Measurements from ENCODE around the gene TIMM9. TPM values are rescaled to one million over a fixed set of nuclear protein-coding genes. Genes with fewer than 3 reads are reported as not detected.

Gene TIMM9
- total and polyA plus RNA-seq, 4 donors = 8.4 to 38.1 (median 17.3) TPM

DNA sequence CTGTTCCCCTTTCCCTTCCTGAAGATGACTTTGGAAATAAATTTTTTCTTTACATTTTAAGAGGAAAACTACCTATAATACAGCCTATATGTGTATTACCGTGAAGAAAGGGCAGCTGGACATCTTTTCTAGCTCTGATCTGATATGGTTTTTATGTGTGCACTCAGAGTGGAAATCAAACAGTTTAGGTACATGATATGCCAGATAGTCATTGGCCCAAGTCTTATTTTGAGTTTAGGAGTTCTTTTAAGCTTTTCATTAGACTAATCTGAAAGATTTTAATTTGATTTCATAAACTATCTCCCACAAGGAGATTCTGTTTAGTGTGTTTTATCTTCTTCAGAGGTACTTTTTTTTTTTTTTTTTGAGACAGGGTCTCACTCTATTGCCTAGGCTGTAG is 49.0 kb upstream of the TIMM9 start:
- no peaks in the 10 kb centered on the region for H3K4me1 ChIP-seq (ENCODE audit: control insufficient read depth in 4 of 4, insufficient read depth in 4 of 4, low read length in 3 of 4)
- TF ChIP-seq EGR1 (IDR thresholded peaks at IDR 0.05; ENCODE audit: low read depth in 2 of 2) = no peak
- TF ChIP-seq, protein P1, sequence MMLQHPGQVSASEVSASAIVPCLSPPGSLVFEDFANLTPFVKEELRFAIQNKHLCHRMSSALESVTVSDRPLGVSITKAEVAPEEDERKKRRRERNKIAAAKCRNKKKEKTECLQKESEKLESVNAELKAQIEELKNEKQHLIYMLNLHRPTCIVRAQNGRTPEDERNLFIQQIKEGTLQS (IDR thresholded peaks at IDR 0.05) = no peak
- TF ChIP-seq, protein P2, sequence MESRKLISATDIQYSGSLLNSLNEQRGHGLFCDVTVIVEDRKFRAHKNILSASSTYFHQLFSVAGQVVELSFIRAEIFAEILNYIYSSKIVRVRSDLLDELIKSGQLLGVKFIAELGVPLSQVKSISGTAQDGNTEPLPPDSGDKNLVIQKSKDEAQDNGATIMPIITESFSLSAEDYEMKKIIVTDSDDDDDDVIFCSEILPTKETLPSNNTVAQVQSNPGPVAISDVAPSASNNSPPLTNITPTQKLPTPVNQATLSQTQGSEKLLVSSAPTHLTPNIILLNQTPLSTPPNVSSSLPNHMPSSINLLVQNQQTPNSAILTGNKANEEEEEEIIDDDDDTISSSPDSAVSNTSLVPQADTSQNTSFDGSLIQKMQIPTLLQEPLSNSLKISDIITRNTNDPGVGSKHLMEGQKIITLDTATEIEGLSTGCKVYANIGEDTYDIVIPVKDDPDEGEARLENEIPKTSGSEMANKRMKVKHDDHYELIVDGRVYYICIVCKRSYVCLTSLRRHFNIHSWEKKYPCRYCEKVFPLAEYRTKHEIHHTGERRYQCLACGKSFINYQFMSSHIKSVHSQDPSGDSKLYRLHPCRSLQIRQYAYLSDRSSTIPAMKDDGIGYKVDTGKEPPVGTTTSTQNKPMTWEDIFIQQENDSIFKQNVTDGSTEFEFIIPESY (IDR thresholded peaks at IDR 0.05) = no peak
- H3K36me3 ChIP-seq (ENCODE audit: control insufficient read depth in 4 of 4, insufficient read depth in 3 of 4, low read depth in 1 of 4, low read length in 3 of 4) = peaks cover 2 to 13% (median 6%) of the 10 kb centered on the region in 4 donors
- WGBS = 96% methylated on average over 1 of the region's 1 CpG
- H3K27me3 ChIP-seq (ENCODE audit: control insufficient read depth in 4 of 4, insufficient read depth in 4 of 4, low read length in 3 of 4) = no peaks in the 10 kb centered on the region
- no peaks in the 10 kb centered on the region for H3K9me3 ChIP-seq (ENCODE audit: control insufficient read depth in 4 of 4, low read length in 3 of 4)
- DNase-seq (ENCODE audit: low spot score) = no peak
- H3K9ac ChIP-seq (ENCODE audit: low read depth in 1 of 2, low read length in 2 of 2) = no peak overlapping the region
- no peak overlapping the region for H3K27ac ChIP-seq (ENCODE audit: low read depth in 1 of 2, low read length in 2 of 2)
- no peak overlapping the region for H3K4me3 ChIP-seq (ENCODE audit: low read depth in 1 of 3, low read length in 3 of 3)

DNA sequence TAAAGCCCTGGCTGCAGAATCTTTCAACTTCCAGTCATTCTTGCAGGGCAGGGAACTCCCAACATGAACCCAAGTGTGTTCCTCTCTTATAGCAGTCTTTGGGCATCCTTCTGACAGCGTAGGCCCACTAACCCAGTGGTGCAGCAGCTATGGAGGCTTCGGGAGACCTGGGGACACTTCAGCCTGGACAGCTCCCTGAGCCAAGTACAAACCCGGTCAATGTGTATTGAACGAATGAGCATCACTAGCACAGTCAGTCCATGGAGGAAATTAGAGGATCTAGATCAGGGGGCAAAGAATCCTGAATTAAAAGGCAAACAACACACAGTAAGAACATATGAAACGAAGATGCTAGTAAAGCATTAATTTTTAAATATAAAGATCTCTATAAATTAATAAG is 42.0 kb upstream of the TIMM9 start:
- H3K27ac ChIP-seq (ENCODE audit: low read depth in 1 of 2, low read length in 2 of 2) = no peak overlapping the region
- H3K4me3 ChIP-seq (ENCODE audit: low read depth in 1 of 3, low read length in 3 of 3) = no peak overlapping the region
- DNase-seq (ENCODE audit: low spot score) = no peak
- WGBS = 96% methylated on average over 5 of the region's 5 CpGs
- TF ChIP-seq EGR1 (IDR thresholded peaks at IDR 0.05; ENCODE audit: low read depth in 2 of 2) (no peak), FOXA1 (IDR thresholded peaks at IDR 0.05) (no peak), NR2F2 (IDR thresholded peaks at IDR 0.05) (no peak), JUND (IDR thresholded peaks at IDR 0.05) (no peak), HNF4G (IDR thresholded peaks at IDR 0.05) (no peak), FOXA2 (IDR thresholded peaks at IDR 0.05) (no peak), TAF1 (conservative IDR thresholded peaks at IDR 0.05) (no peak), RAD21 (IDR thresholded peaks at IDR 0.05) (no peak), RXRA (IDR thresholded peaks at IDR 0.05) (no peak)
- TF ChIP-seq, protein P1 (IDR thresholded peaks at IDR 0.05) = no peak
- TF ChIP-seq, protein P3, sequence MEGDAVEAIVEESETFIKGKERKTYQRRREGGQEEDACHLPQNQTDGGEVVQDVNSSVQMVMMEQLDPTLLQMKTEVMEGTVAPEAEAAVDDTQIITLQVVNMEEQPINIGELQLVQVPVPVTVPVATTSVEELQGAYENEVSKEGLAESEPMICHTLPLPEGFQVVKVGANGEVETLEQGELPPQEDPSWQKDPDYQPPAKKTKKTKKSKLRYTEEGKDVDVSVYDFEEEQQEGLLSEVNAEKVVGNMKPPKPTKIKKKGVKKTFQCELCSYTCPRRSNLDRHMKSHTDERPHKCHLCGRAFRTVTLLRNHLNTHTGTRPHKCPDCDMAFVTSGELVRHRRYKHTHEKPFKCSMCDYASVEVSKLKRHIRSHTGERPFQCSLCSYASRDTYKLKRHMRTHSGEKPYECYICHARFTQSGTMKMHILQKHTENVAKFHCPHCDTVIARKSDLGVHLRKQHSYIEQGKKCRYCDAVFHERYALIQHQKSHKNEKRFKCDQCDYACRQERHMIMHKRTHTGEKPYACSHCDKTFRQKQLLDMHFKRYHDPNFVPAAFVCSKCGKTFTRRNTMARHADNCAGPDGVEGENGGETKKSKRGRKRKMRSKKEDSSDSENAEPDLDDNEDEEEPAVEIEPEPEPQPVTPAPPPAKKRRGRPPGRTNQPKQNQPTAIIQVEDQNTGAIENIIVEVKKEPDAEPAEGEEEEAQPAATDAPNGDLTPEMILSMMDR (IDR thresholded peaks at IDR 0.05; ENCODE audit: low read depth, low read length, missing input control) = no peak
- TF ChIP-seq, protein P4, sequence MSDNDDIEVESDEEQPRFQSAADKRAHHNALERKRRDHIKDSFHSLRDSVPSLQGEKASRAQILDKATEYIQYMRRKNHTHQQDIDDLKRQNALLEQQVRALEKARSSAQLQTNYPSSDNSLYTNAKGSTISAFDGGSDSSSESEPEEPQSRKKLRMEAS (IDR thresholded peaks at IDR 0.05) = no peak
- no peaks in the 10 kb centered on the region for H3K9me3 ChIP-seq (ENCODE audit: control insufficient read depth in 4 of 4, low read length in 3 of 4)
- peaks cover 2 to 21% (median 13%) of the 10 kb centered on the region in 4 donors for H3K36me3 ChIP-seq (ENCODE audit: control insufficient read depth in 4 of 4, insufficient read depth in 3 of 4, low read depth in 1 of 4, low read length in 3 of 4)
- H3K27me3 ChIP-seq (ENCODE audit: control insufficient read depth in 4 of 4, insufficient read depth in 4 of 4, low read length in 3 of 4) = no peaks in the 10 kb centered on the region
- peaks cover 0 to 3% (median 0%) of the 10 kb centered on the region in 4 donors for H3K4me1 ChIP-seq (ENCODE audit: control insufficient read depth in 4 of 4, insufficient read depth in 4 of 4, low read length in 3 of 4)
- H3K9ac ChIP-seq (ENCODE audit: low read depth in 1 of 2, low read length in 2 of 2) = no peak overlapping the region

DNA sequence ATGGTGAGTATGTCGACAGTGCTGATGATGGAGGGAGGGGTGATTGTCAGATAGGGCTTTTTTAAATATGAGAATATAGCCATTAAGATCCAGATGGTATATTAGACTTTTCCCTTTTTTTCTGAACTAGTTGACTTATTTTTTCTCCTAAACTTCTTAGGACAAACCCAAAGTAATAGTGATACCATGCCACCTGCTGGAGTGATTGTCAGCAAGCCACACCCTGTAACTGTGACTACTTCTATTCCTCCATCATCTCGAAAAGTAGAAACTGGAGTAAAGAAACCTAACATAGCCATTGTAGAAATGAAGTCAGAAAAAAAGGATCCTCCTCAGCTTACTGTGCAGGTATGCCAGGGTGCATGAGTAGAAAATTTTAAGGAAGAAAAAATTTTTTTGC is 40.2 kb upstream of the TIMM9 start:
- WGBS = over 99% methylated on average over 2 of the region's 2 CpGs
- H3K27me3 ChIP-seq (ENCODE audit: control insufficient read depth in 4 of 4, insufficient read depth in 4 of 4, low read length in 3 of 4) = no peaks in the 10 kb centered on the region
- peaks cover 0 to 3% (median 0%) of the 10 kb centered on the region in 4 donors for H3K4me1 ChIP-seq (ENCODE audit: control insufficient read depth in 4 of 4, insufficient read depth in 4 of 4, low read length in 3 of 4)
- H3K36me3 ChIP-seq (ENCODE audit: control insufficient read depth in 4 of 4, insufficient read depth in 3 of 4, low read depth in 1 of 4, low read length in 3 of 4) = peaks cover 4 to 27% (median 19%) of the 10 kb centered on the region in 4 donors
- no peak for TF ChIP-seq FOXA1 (IDR thresholded peaks at IDR 0.05)
- TF ChIP-seq YY1 (IDR thresholded peaks at IDR 0.05) = no peak
- no peak for TF ChIP-seq SP1 (IDR thresholded peaks at IDR 0.05)
- no peak for TF ChIP-seq HNF4A (conservative IDR thresholded peaks at IDR 0.05)
- TF ChIP-seq TAF1 (conservative IDR thresholded peaks at IDR 0.05) = no peak
- no peak for TF ChIP-seq RAD21 (IDR thresholded peaks at IDR 0.05)
- no peak for TF ChIP-seq FOXA2 (IDR thresholded peaks at IDR 0.05)
- TF ChIP-seq, protein P3 (IDR thresholded peaks at IDR 0.05; ENCODE audit: low read depth, low read length, missing input control) = no peak
- H3K27ac ChIP-seq (ENCODE audit: low read depth in 1 of 2, low read length in 2 of 2) = no peak overlapping the region
- no peak for DNase-seq (ENCODE audit: low spot score)
- no peak overlapping the region for H3K4me3 ChIP-seq (ENCODE audit: low read depth in 1 of 3, low read length in 3 of 3)
- H3K9ac ChIP-seq (ENCODE audit: low read depth in 1 of 2, low read length in 2 of 2) = no peak overlapping the region
- no peaks in the 10 kb centered on the region for H3K9me3 ChIP-seq (ENCODE audit: control insufficient read depth in 4 of 4, low read length in 3 of 4)
